MCF 10A (cell line): ENCODE measurements around the gene FBXL4. TPM values are rescaled to one million over a fixed set of nuclear protein-coding genes. Genes with fewer than 3 reads are reported as not detected.

Source experiments
- BruUV-seq: library from RNA; stranded (reverse); fragments of 400-500 nt; replicated peaks from 2 replicates; lab custom pipeline; 2021; lab: Mats Ljungman, UMichigan
- CTCF ChIA-PET: fragments of 300-600 bp; sonication (Branson Sonifier 250); formaldehyde crosslinking; extraction: SDS; loops from one replicate; lab custom pipeline; 2021; ENCODE audit warnings: antibody characterized with exemption, inconsistent platforms; lab: Yijun Ruan, JAX
- POLR2A ChIA-PET: fragments of 300-600, 350-650 bp; sonication (Branson Sonifier 250); formaldehyde crosslinking; extraction: SDS; loops from one replicate; lab custom pipeline; 2020; ENCODE audit warnings: antibody characterized with exemption, inconsistent platforms; lab: Yijun Ruan, JAX
- DNase-seq: peaks from one replicate; pipeline ENCODE4 v3.0.0-alpha.2; 2018; ENCODE audit not compliant: unreplicated experiment
- H3K27ac Mint-ChIP-seq: one replicate; pipeline ENCODE4 v1.8.0; 2022; ENCODE audit warnings: mild to moderate bottlenecking, low read depth, mixed read lengths; ENCODE audit not compliant: unreplicated experiment
- H3K27me3 Mint-ChIP-seq: one replicate; pipeline ENCODE4 v1.8.0; 2022; ENCODE audit warnings: mixed read lengths; ENCODE audit not compliant: insufficient read depth, unreplicated experiment
- H3K36me3 Mint-ChIP-seq: one replicate; pipeline ENCODE4 v1.8.0; 2022; ENCODE audit warnings: mild to moderate bottlenecking, moderate library complexity, mixed read lengths; ENCODE audit not compliant: insufficient read depth, unreplicated experiment
- H3K4me1 Mint-ChIP-seq: one replicate; pipeline ENCODE4 v1.8.0; 2022; ENCODE audit warnings: mixed read lengths; ENCODE audit not compliant: insufficient read depth, unreplicated experiment
- H3K4me3 Mint-ChIP-seq: one replicate; pipeline ENCODE4 v1.8.0; 2022; ENCODE audit warnings: mild to moderate bottlenecking, moderate library complexity, mixed read lengths; ENCODE audit not compliant: unreplicated experiment
- H3K9me3 Mint-ChIP-seq: one replicate; pipeline ENCODE4 v1.8.0; 2022; ENCODE audit warnings: mixed read lengths; ENCODE audit not compliant: unreplicated experiment
- CTCF ChIP-seq: fragments of 200-600 bp; IDR thresholded peaks from one replicate; pipeline ENCODE4 v1.8.0; 2022; ENCODE audit warnings: antibody characterized with exemption, mild to moderate bottlenecking; ENCODE audit not compliant: unreplicated experiment
- intact Hi-C: fragments of 100-400 bp; cut with micrococcal nuclease; formaldehyde crosslinking; loops from 2 replicates; pipeline ENCODE4 v1.14.1; 2022
- total RNA-seq: library from RNA; stranded (reverse); gene quantifications from 2 replicates; pipeline ENCODE4 v1.2.3, GENCODE V29; 2022

The FBXL4 gene
- total RNA-seq, 1 experiment from 2014 or later = 15.7 TPM

- no TSS peak for BruUV-seq
- ChIA-PET POLR2A (no interaction called here), CTCF (interaction anchor here (0.7 kb wide), 1 partner anchor 366 kb away, joined by 3 read pairs; no protein-coding TSS in a partner anchor)
- intact Hi-C loops = loop anchor here (10.0 kb wide), 1 partner anchor 480 kb away; the partner anchor contains the start of gene PNISR
- Mint-ChIP-seq H3K27ac (no peak overlapping the region), H3K27me3 (no peaks in the 10 kb centered on the region), H3K4me3 (no peak overlapping the region), H3K9me3 (peaks cover 6% of the 10 kb centered on the region), H3K36me3 (peaks cover 5% of the 10 kb centered on the region), H3K4me1 (peaks cover 21% of the 10 kb centered on the region)
- TF ChIP-seq CTCF = no peak
- peak; percentile 11 for DNase-seq
Observed at GRCh38 chr6:98944598-98945081, 3.1 kb downstream of the FBXL4 start.

GRCh38 chr6:98944168-98944567 is 3.6 kb downstream of the FBXL4 start:
- H3K4me3 Mint-ChIP-seq = no peak overlapping the region
- peaks cover 10% of the 10 kb centered on the region for H3K9me3 Mint-ChIP-seq
- POLR2A ChIA-PET = no interaction called here
- no peak for TF ChIP-seq CTCF
- CTCF ChIA-PET = interaction anchor here (0.7 kb wide), 1 partner anchor 367 kb away, joined by 3 read pairs; no protein-coding TSS in a partner anchor
- H3K4me1 Mint-ChIP-seq = peaks cover 21% of the 10 kb centered on the region
- peaks cover 5% of the 10 kb centered on the region for H3K36me3 Mint-ChIP-seq
- intact Hi-C loops = loop anchor here (10.0 kb wide), 1 partner anchor 481 kb away; the partner anchor contains the start of gene PNISR
- H3K27ac Mint-ChIP-seq = no peak overlapping the region
- no peak for DNase-seq
- H3K27me3 Mint-ChIP-seq = no peaks in the 10 kb centered on the region
- BruUV-seq = no TSS peak

- POLR2A ChIA-PET = no interaction called here
- H3K9me3 Mint-ChIP-seq = peaks cover 21% of the 10 kb centered on the region
- DNase-seq = no peak
Observed at GRCh38 chr6:98942263-98942803, 5.4 kb downstream of the FBXL4 start.

More at GRCh38 chr6:98942263-98942803, 5.4 kb downstream of the FBXL4 start:
- Mint-ChIP-seq H3K36me3 (peaks cover 5% of the 10 kb centered on the region), H3K4me3 (no peak overlapping the region), H3K27me3 (no peaks in the 10 kb centered on the region), H3K4me1 (peaks cover 21% of the 10 kb centered on the region), H3K27ac (no peak overlapping the region)
- TF ChIP-seq CTCF = no peak
- no TSS peak for BruUV-seq
- intact Hi-C loops = loop anchor here (10.0 kb wide), 1 partner anchor 482 kb away; the partner anchor contains the start of gene PNISR
- CTCF ChIA-PET = interaction anchor here (0.7 kb wide), 1 partner anchor 89 kb away, joined by 3 read pairs; no protein-coding TSS in a partner anchor
